Measurements from ENCODE around the gene HDDC3.

- no peak for TF ChIP-seq POLR2A (IDR thresholded peaks at IDR 0.05)
- TF ChIP-seq, protein P1, sequence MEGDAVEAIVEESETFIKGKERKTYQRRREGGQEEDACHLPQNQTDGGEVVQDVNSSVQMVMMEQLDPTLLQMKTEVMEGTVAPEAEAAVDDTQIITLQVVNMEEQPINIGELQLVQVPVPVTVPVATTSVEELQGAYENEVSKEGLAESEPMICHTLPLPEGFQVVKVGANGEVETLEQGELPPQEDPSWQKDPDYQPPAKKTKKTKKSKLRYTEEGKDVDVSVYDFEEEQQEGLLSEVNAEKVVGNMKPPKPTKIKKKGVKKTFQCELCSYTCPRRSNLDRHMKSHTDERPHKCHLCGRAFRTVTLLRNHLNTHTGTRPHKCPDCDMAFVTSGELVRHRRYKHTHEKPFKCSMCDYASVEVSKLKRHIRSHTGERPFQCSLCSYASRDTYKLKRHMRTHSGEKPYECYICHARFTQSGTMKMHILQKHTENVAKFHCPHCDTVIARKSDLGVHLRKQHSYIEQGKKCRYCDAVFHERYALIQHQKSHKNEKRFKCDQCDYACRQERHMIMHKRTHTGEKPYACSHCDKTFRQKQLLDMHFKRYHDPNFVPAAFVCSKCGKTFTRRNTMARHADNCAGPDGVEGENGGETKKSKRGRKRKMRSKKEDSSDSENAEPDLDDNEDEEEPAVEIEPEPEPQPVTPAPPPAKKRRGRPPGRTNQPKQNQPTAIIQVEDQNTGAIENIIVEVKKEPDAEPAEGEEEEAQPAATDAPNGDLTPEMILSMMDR (IDR thresholded peaks at IDR 0.05), result no peak
Measured at GRCh38 chr15:90918835-90919234, 13.5 kb downstream of the HDDC3 start.

All from right lobe of liver (tissue), 4 donors.